Gastroesophageal sphincter (tissue), 4 donors: Measurements from ENCODE around the gene ACOXL. TPM values are rescaled to one million over a fixed set of nuclear protein-coding genes. Genes with fewer than 3 reads are reported as not detected.

Source experiments
- ATAC-seq: fragments of 150-250 bp; one replicate; pipeline ENCODE4 v1.9.1; 2016; ENCODE audit warnings: mild to moderate bottlenecking, moderate library complexity
- H3K27ac ChIP-seq, 4 donors: fragments of 200-600 bp; sonication (generic) in 3 of 4; 1 replicate in 3 of 4; 2 replicates in 1 of 4; pipeline ENCODE4 v1.5.1; 2016 to 2019
- H3K27me3 ChIP-seq: fragments of 200-600 bp; sonication (generic); one replicate; pipeline ENCODE4 v1.5.1; 2019
- H3K36me3 ChIP-seq, 2 donors: fragments of 200-600 bp; sonication (generic); one replicate each; pipeline ENCODE4 v1.5.1; 2019; ENCODE audit warnings: control low read depth in 1 of 2
- H3K4me1 ChIP-seq, 3 donors: fragments of 200-600 bp; sonication (generic); 1 replicate in 2 of 3; 2 replicates in 1 of 3; pipeline ENCODE4 v1.5.1; 2016 to 2019; ENCODE audit warnings: control low read depth in 2 of 3
- H3K4me3 ChIP-seq, 2 donors: fragments of 200-600 bp; sonication (generic); one replicate each; pipeline ENCODE4 v1.5.1; 2019; ENCODE audit warnings: mild to moderate bottlenecking in 1 of 2, moderate library complexity in 1 of 2
- H3K9me3 ChIP-seq, 3 donors: fragments of 200-600 bp; sonication (generic); one replicate each; pipeline ENCODE4 v1.5.1; 2017 to 2019; ENCODE audit warnings: control low read depth in 2 of 3
- CTCF ChIP-seq, 4 experiments: fragments of 200-600 bp in 2 of 4; fragments of 450-650 bp in 2 of 4; sonication (generic) in 1 of 4; IDR thresholded peaks; one replicate each; pipeline ENCODE4 v1.5.1; 2017 to 2019; ENCODE audit warnings: antibody characterized with exemption in 4 of 4, mild to moderate bottlenecking in 2 of 4, moderate library complexity in 2 of 4
- EP300 ChIP-seq: sonication (generic); formaldehyde crosslinking; IDR thresholded peaks from one replicate; pipeline ENCODE4 v1.6.1; 2017; ENCODE audit warnings: antibody characterized with exemption, mild to moderate bottlenecking
- POLR2A ChIP-seq, 2 donors: fragments of 450-650 bp; IDR thresholded peaks; one replicate each; pipeline ENCODE4 v1.6.1; 2017; ENCODE audit warnings: antibody characterized with exemption in 2 of 2, mild to moderate bottlenecking in 2 of 2, moderate library complexity in 1 of 2
- POLR2AphosphoS5 ChIP-seq: sonication (generic); formaldehyde crosslinking; IDR thresholded peaks from one replicate; pipeline ENCODE4 v1.6.1; 2017; ENCODE audit warnings: antibody characterized with exemption
- WGBS, 2 donors: methylation state at CpG; one replicate each; pipeline ENCODE4 v1.1.5; 2018; ENCODE audit warnings: low coverage in 1 of 2; 5-methylcytosine and 5-hydroxymethylcytosine counted together
- total RNA-seq, 4 donors: library from RNA; depleted of rRNA; stranded (reverse); fragments of >200 nt; gene quantifications; one replicate each; pipeline ENCODE4 v1.1.0, GENCODE V29; 2016

Gene ACOXL
- total RNA-seq, 4 donors from 2014 or later = not detected

- H3K9me3 ChIP-seq = no peaks in the 10 kb centered on the region
- peaks cover 0 to 3% (median 0%) of the 10 kb centered on the region in 3 donors for H3K4me1 ChIP-seq
- WGBS, 2 donors = 32 to 58% methylated on average over 2 to 3 of the region's 3 CpGs
- H3K27me3 ChIP-seq = no peaks in the 10 kb centered on the region
- ATAC-seq = no peak
- no peak overlapping the region for H3K4me3 ChIP-seq
- H3K27ac ChIP-seq = no peak overlapping the region
- TF ChIP-seq POLR2AphosphoS5 (no peak), EP300 (no peak), POLR2A (IDR thresholded peaks at IDR 0.05) (no peak), CTCF (IDR thresholded peaks at IDR 0.05) (no peak)
- H3K36me3 ChIP-seq = no peaks in the 10 kb centered on the region
Observed at GRCh38 chr2:110955556-110955955, 223.2 kb downstream of the ACOXL start.

GRCh38 chr2:110957293-110957692 is 224.9 kb downstream of the ACOXL start:
- no peaks in the 10 kb centered on the region for H3K4me1 ChIP-seq
- no peak overlapping the region for H3K27ac ChIP-seq
- no peak overlapping the region for H3K4me3 ChIP-seq
- H3K27me3 ChIP-seq = no peaks in the 10 kb centered on the region
- H3K36me3 ChIP-seq = no peaks in the 10 kb centered on the region
- WGBS, 2 donors = 80 to 100% methylated on average over 1 to 3 of the region's 5 CpGs
- H3K9me3 ChIP-seq = no peaks in the 10 kb centered on the region
- no peak for ATAC-seq
- TF ChIP-seq CTCF (IDR thresholded peaks at IDR 0.05) (no peak), EP300 (no peak), POLR2A (IDR thresholded peaks at IDR 0.05) (no peak), POLR2AphosphoS5 (no peak)

- H3K27me3 ChIP-seq = no peaks in the 10 kb centered on the region
- H3K27ac ChIP-seq = no peak overlapping the region
- TF ChIP-seq EP300 = no peak
- no peak for TF ChIP-seq POLR2AphosphoS5
- no peak for TF ChIP-seq CTCF (IDR thresholded peaks at IDR 0.05)
- TF ChIP-seq POLR2A (IDR thresholded peaks at IDR 0.05) = no peak
- no peak for ATAC-seq
- no peaks in the 10 kb centered on the region for H3K9me3 ChIP-seq
- WGBS, 2 donors = 90% methylated on average over 2 of the region's 6 CpGs; no CpG with 5 or more reads in 1 of the 2 donors
- H3K4me1 ChIP-seq = no peaks in the 10 kb centered on the region
- H3K36me3 ChIP-seq = no peaks in the 10 kb centered on the region
- H3K4me3 ChIP-seq = no peak overlapping the region
Observed at GRCh38 chr2:110958346-110959119, 226.2 kb downstream of the ACOXL start.

- Histone ChIP-seq H3K27ac (no peak overlapping the region), H3K4me3 (no peak overlapping the region), H3K4me1 (no peaks in the 10 kb centered on the region), H3K36me3 (no peaks in the 10 kb centered on the region), H3K9me3 (no peaks in the 10 kb centered on the region), H3K27me3 (no peaks in the 10 kb centered on the region)
- ATAC-seq = no peak
- WGBS, 2 donors = 58 to 85% methylated on average over 3 to 7 of the region's 7 CpGs
- TF ChIP-seq POLR2AphosphoS5 (no peak), CTCF (IDR thresholded peaks at IDR 0.05) (no peak), POLR2A (IDR thresholded peaks at IDR 0.05) (no peak), EP300 (no peak)
Observed at GRCh38 chr2:110959198-110959597, 226.8 kb downstream of the ACOXL start.

GRCh38 chr2:110960281-110960680 is 227.9 kb downstream of the ACOXL start:
- no peaks in the 10 kb centered on the region for H3K4me1 ChIP-seq
- H3K9me3 ChIP-seq = no peaks in the 10 kb centered on the region
- ATAC-seq = no peak
- no peaks in the 10 kb centered on the region for H3K27me3 ChIP-seq
- H3K4me3 ChIP-seq = no peak overlapping the region
- 72 to 75% methylated on average over 10 of the region's 10 CpGs for WGBS, 2 donors
- no peaks in the 10 kb centered on the region for H3K36me3 ChIP-seq
- H3K27ac ChIP-seq = no peak overlapping the region
- no peak for TF ChIP-seq CTCF (IDR thresholded peaks at IDR 0.05)
- TF ChIP-seq POLR2A (IDR thresholded peaks at IDR 0.05) = no peak
- TF ChIP-seq EP300 = no peak
- no peak for TF ChIP-seq POLR2AphosphoS5
